ENCODE measurements around the gene LGALS4. TPM values are rescaled to one million over a fixed set of nuclear protein-coding genes. Genes with fewer than 3 reads are reported as not detected.

The LGALS4 gene
- total and polyA plus RNA-seq, 4 donors = 0.89 to 2.0 (median 1.4) TPM

- Histone ChIP-seq H3K9me3 (ENCODE audit: control insufficient read depth, insufficient read depth, low read length) (no peaks in the 10 kb centered on the region), H3K27ac (ENCODE audit: low read depth, low read length) (peak overlapping the region; percentile 100), H3K27me3 (ENCODE audit: control insufficient read depth, insufficient read depth, low read length) (no peaks in the 10 kb centered on the region), H3K36me3 (ENCODE audit: control insufficient read depth, insufficient read depth, low read length) (peaks cover 25% of the 10 kb centered on the region), H3K4me1 (ENCODE audit: control insufficient read depth, insufficient read depth, low read length) (peaks cover 44% of the 10 kb centered on the region), H3K4me3 (ENCODE audit: low read depth, low read length) (peak overlapping the region; percentile 68)
- under 1% methylated on average over 40 of the region's 40 CpGs for WGBS (ENCODE audit: insufficient coverage)
- peak in 2 of 6 donors; percentile 21 to 64 for DNase-seq (ENCODE audit: low read depth in 4 of 6, low spot score in 6 of 6)
Measured at GRCh38 chr19:38850976-38851621, 38.4 kb upstream of the LGALS4 start.

GRCh38 chr19:38850436-38850975 lies 37.8 kb upstream of the LGALS4 start:
- DNase-seq (ENCODE audit: low read depth in 4 of 6, low spot score in 6 of 6) = peak in 4 of 6 donors; percentile 100
- H3K4me3 ChIP-seq (ENCODE audit: low read depth, low read length) = peak overlapping the region; percentile 68
- H3K4me1 ChIP-seq (ENCODE audit: control insufficient read depth, insufficient read depth, low read length) = peaks cover 44% of the 10 kb centered on the region
- 0% methylated on average over 26 of the region's 26 CpGs for WGBS (ENCODE audit: insufficient coverage)
- H3K9me3 ChIP-seq (ENCODE audit: control insufficient read depth, insufficient read depth, low read length) = no peaks in the 10 kb centered on the region
- H3K36me3 ChIP-seq (ENCODE audit: control insufficient read depth, insufficient read depth, low read length) = peaks cover 30% of the 10 kb centered on the region
- H3K27ac ChIP-seq (ENCODE audit: low read depth, low read length) = peak overlapping the region; percentile 100
- no peaks in the 10 kb centered on the region for H3K27me3 ChIP-seq (ENCODE audit: control insufficient read depth, insufficient read depth, low read length)

GRCh38 chr19:38849860-38850435 lies 37.2 kb upstream of the LGALS4 start, which contains the start of gene HNRNPL:
Gene HNRNPL (minus strand): TSS chr19:38849986. CDS start chr19:38849966, 20 bp downstream.
- DNase-seq (ENCODE audit: low read depth in 4 of 6, low spot score in 6 of 6) = peak in 2 of 6 donors; percentile 100
- Histone ChIP-seq H3K4me3 (ENCODE audit: low read depth, low read length) (peak within 1 kb of the TSS; percentile 68), H3K27ac (ENCODE audit: low read depth, low read length) (peak within 1 kb of the TSS; percentile 100), H3K36me3 (ENCODE audit: control insufficient read depth, insufficient read depth, low read length) (peaks cover 36% of the 10 kb centered on the region), H3K9me3 (ENCODE audit: control insufficient read depth, insufficient read depth, low read length) (no peaks in the 10 kb centered on the region), H3K4me1 (ENCODE audit: control insufficient read depth, insufficient read depth, low read length) (peaks cover 44% of the 10 kb centered on the region), H3K27me3 (ENCODE audit: control insufficient read depth, insufficient read depth, low read length) (no peaks in the 10 kb centered on the region)
- WGBS (ENCODE audit: insufficient coverage) = 0% methylated on average over 47 of the region's 50 CpGs

GRCh38 chr19:38849147-38849859 lies 36.6 kb upstream of the LGALS4 start:
- WGBS (ENCODE audit: insufficient coverage) = under 1% methylated on average over 75 of the region's 76 CpGs
- no peaks in the 10 kb centered on the region for H3K27me3 ChIP-seq (ENCODE audit: control insufficient read depth, insufficient read depth, low read length)
- H3K27ac ChIP-seq (ENCODE audit: low read depth, low read length) = peak overlapping the region; percentile 88
- no peaks in the 10 kb centered on the region for H3K9me3 ChIP-seq (ENCODE audit: control insufficient read depth, insufficient read depth, low read length)
- DNase-seq (ENCODE audit: low read depth in 4 of 6, low spot score in 6 of 6) = peak; percentile 81 to 99 (median 91)
- peak overlapping the region; percentile 58 for H3K4me3 ChIP-seq (ENCODE audit: low read depth, low read length)
- peaks cover 42% of the 10 kb centered on the region for H3K36me3 ChIP-seq (ENCODE audit: control insufficient read depth, insufficient read depth, low read length)
- peaks cover 44% of the 10 kb centered on the region for H3K4me1 ChIP-seq (ENCODE audit: control insufficient read depth, insufficient read depth, low read length)

- Histone ChIP-seq H3K4me3 (ENCODE audit: low read depth, low read length) (peak overlapping the region; percentile 58), H3K27me3 (ENCODE audit: control insufficient read depth, insufficient read depth, low read length) (no peaks in the 10 kb centered on the region), H3K27ac (ENCODE audit: low read depth, low read length) (peak overlapping the region; percentile 72), H3K4me1 (ENCODE audit: control insufficient read depth, insufficient read depth, low read length) (peaks cover 44% of the 10 kb centered on the region), H3K9me3 (ENCODE audit: control insufficient read depth, insufficient read depth, low read length) (no peaks in the 10 kb centered on the region), H3K36me3 (ENCODE audit: control insufficient read depth, insufficient read depth, low read length) (peaks cover 50% of the 10 kb centered on the region)
- 21% methylated on average over 9 of the region's 22 CpGs for WGBS (ENCODE audit: insufficient coverage)
- DNase-seq (ENCODE audit: low read depth in 4 of 6, low spot score in 6 of 6) = peak in 1 of 6 donors; percentile 6
Measured at GRCh38 chr19:38848299-38849146, 35.8 kb upstream of the LGALS4 start.

GRCh38 chr19:38846097-38846496 lies 33.4 kb upstream of the LGALS4 start:
- DNase-seq (ENCODE audit: low read depth in 4 of 6, low spot score in 6 of 6) = no peak
- Histone ChIP-seq H3K4me3 (ENCODE audit: low read depth, low read length) (no peak overlapping the region), H3K9me3 (ENCODE audit: control insufficient read depth, insufficient read depth, low read length) (no peaks in the 10 kb centered on the region), H3K36me3 (ENCODE audit: control insufficient read depth, insufficient read depth, low read length) (peaks cover 73% of the 10 kb centered on the region), H3K27me3 (ENCODE audit: control insufficient read depth, insufficient read depth, low read length) (no peaks in the 10 kb centered on the region), H3K27ac (ENCODE audit: low read depth, low read length) (no peak overlapping the region), H3K4me1 (ENCODE audit: control insufficient read depth, insufficient read depth, low read length) (peaks cover 28% of the 10 kb centered on the region)
- WGBS (ENCODE audit: insufficient coverage) = 94% methylated on average over 2 of the region's 2 CpGs

- Histone ChIP-seq H3K36me3 (ENCODE audit: control insufficient read depth, insufficient read depth, low read length) (peaks cover 79% of the 10 kb centered on the region), H3K27me3 (ENCODE audit: control insufficient read depth, insufficient read depth, low read length) (no peaks in the 10 kb centered on the region), H3K9me3 (ENCODE audit: control insufficient read depth, insufficient read depth, low read length) (no peaks in the 10 kb centered on the region), H3K27ac (ENCODE audit: low read depth, low read length) (no peak overlapping the region), H3K4me1 (ENCODE audit: control insufficient read depth, insufficient read depth, low read length) (peaks cover 22% of the 10 kb centered on the region), H3K4me3 (ENCODE audit: low read depth, low read length) (no peak overlapping the region)
- DNase-seq (ENCODE audit: low read depth in 4 of 6, low spot score in 6 of 6) = no peak
- WGBS (ENCODE audit: insufficient coverage) = 90% methylated on average over 9 of the region's 14 CpGs
Measured at GRCh38 chr19:38845374-38846024, 32.8 kb upstream of the LGALS4 start.

- H3K4me1 ChIP-seq (ENCODE audit: control insufficient read depth, insufficient read depth, low read length) = peaks cover 21% of the 10 kb centered on the region
- H3K4me3 ChIP-seq (ENCODE audit: low read depth, low read length) = no peak overlapping the region
- 93% methylated on average over 11 of the region's 11 CpGs for WGBS (ENCODE audit: insufficient coverage)
- no peak overlapping the region for H3K27ac ChIP-seq (ENCODE audit: low read depth, low read length)
- H3K27me3 ChIP-seq (ENCODE audit: control insufficient read depth, insufficient read depth, low read length) = no peaks in the 10 kb centered on the region
- no peak for DNase-seq (ENCODE audit: low read depth in 4 of 6, low spot score in 6 of 6)
- no peaks in the 10 kb centered on the region for H3K9me3 ChIP-seq (ENCODE audit: control insufficient read depth, insufficient read depth, low read length)
- peaks cover 92% of the 10 kb centered on the region for H3K36me3 ChIP-seq (ENCODE audit: control insufficient read depth, insufficient read depth, low read length)
Measured at GRCh38 chr19:38844093-38844686, 31.4 kb upstream of the LGALS4 start.
